Hepatocyte (in vitro differentiated cells): ENCODE data around the gene PRDM15. TPM values are rescaled to one million over a fixed set of nuclear protein-coding genes. Genes with fewer than 3 reads are reported as not detected.

Experiments
- DNase-seq: peaks from one replicate; pipeline ENCODE4 v3.0.0-alpha.2; 2016; ENCODE audit warnings: low spot score
- H2AFZ ChIP-seq: fragments of 200-600 bp; sonication (generic); 2 replicates; pipeline ENCODE4 v1.6.0; 2016; ENCODE audit warnings: antibody characterized with exemption, mild to moderate bottlenecking
- H3K27ac ChIP-seq: fragments of 200-600 bp; sonication (generic); 2 replicates; pipeline ENCODE4 v1.5.1; 2016; ENCODE audit warnings: mild to moderate bottlenecking
- H3K27me3 ChIP-seq: fragments of 200-600 bp; sonication (generic); 2 replicates; pipeline ENCODE4 v1.6.1; 2016
- H3K36me3 ChIP-seq: fragments of 200-600 bp; sonication (generic); replicated peaks from 2 replicates; pipeline ENCODE4 v1.5.1; 2016; ENCODE audit warnings: low read depth; ENCODE audit not compliant: insufficient read depth
- H3K4me1 ChIP-seq: fragments of 200-600 bp; sonication (generic); 2 replicates; pipeline ENCODE4 v1.5.1; 2016; ENCODE audit warnings: mild to moderate bottlenecking, moderate library complexity; ENCODE audit not compliant: insufficient read depth
- H3K4me2 ChIP-seq: fragments of 200-600 bp; sonication (generic); 2 replicates; pipeline ENCODE4 v1.6.0; 2016
- H3K4me3 ChIP-seq: fragments of 200-600 bp; sonication (generic); 2 replicates; pipeline ENCODE4 v1.5.1; 2016; ENCODE audit warnings: mild to moderate bottlenecking
- H3K79me2 ChIP-seq: fragments of 200-600 bp; sonication (generic); 2 replicates; pipeline ENCODE4 v1.6.0; 2017; ENCODE audit warnings: mild to moderate bottlenecking
- H3K9me2 ChIP-seq: fragments of 200-600 bp; sonication (generic); replicated peaks from 2 replicates; pipeline ENCODE4 v1.6.0; 2017; ENCODE audit warnings: mild to moderate bottlenecking; ENCODE audit not compliant: insufficient read depth
- H3K9me3 ChIP-seq: fragments of 200-600 bp; sonication (generic); 2 replicates; pipeline ENCODE4 v1.5.1; 2016; ENCODE audit warnings: low read depth, mild to moderate bottlenecking
- H4K20me1 ChIP-seq: fragments of 200-600 bp; sonication (generic); 2 replicates; pipeline ENCODE4 v1.6.0; 2016; ENCODE audit warnings: mild to moderate bottlenecking; ENCODE audit not compliant: insufficient read depth, poor library complexity, severe bottlenecking
- CTCF ChIP-seq: fragments of 200-600 bp; sonication (generic); IDR thresholded peaks from 2 replicates; pipeline ENCODE4 v1.5.1; 2016; ENCODE audit warnings: antibody characterized with exemption, mild to moderate bottlenecking; ENCODE audit not compliant: poor library complexity
- EZH2 ChIP-seq: fragments of 200-600 bp; sonication (generic); IDR thresholded peaks from 2 replicates; pipeline ENCODE4 v1.6.1; 2016; ENCODE audit warnings: antibody characterized with exemption, mild to moderate bottlenecking, borderline replicate concordance
- EZH2phosphoT487 ChIP-seq: fragments of 200-600 bp; sonication (generic); IDR thresholded peaks from one replicate; pipeline ENCODE4 v1.6.1; 2018; ENCODE audit warnings: antibody characterized with exemption, mild to moderate bottlenecking, low read depth, moderate library complexity; ENCODE audit not compliant: unreplicated experiment, severe bottlenecking
- WGBS: methylation state at CpG from one replicate; pipeline ENCODE4 v1.1.6; 2016; ENCODE audit warnings: low lambda C conversion rate; ENCODE audit errors: missing lambda C conversion rate; 5-methylcytosine and 5-hydroxymethylcytosine counted together
- polyA plus RNA-seq: library from polyadenylated mRNA; unstranded; fragments of >200 nt; fragmentation: Nextera tagmentation; extraction: Ambion mirVana; gene quantifications from 2 replicates; pipeline ENCODE4 v1.2.1, GENCODE V29; 2016
- total RNA-seq: library from RNA; depleted of rRNA; stranded (reverse); fragments of >200 nt; gene quantifications from 2 replicates; pipeline ENCODE4 v1.2.3, GENCODE V29; 2014

PRDM15 gene
- total and polyA plus RNA-seq, 2 experiments from 2014 or later = 3.0 to 4.7 TPM

GRCh38 chr21:41755258-41755933 is 123.7 kb downstream of the PRDM15 start:
- Histone ChIP-seq H3K9me2 (no peaks in the 10 kb centered on the region), H3K4me1 (peaks cover 21% of the 10 kb centered on the region)
- TF ChIP-seq EZH2 (no peak), EZH2phosphoT487 (no peak), CTCF (no peak)

DNA sequence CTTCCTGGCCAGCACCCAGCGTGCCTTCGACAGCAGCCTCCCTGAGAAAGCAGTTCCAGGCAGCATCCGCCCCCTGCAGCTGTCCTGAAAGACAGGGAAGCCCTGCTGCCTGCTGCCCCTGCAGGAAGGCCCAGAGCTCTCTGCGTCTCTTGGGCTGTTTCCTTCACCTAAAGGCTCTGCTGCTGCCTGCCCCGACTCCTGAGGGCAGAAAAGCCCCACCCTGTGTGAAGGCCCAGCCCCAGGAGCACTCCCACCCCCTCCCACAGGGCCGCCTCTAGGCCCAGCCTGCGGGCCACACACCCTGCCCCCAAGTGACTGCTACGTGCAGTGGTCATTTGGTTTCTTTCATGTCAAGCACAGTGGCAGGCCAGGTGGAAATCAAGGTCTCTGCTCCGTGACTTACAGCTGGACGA is 124.7 kb downstream of the PRDM15 start:
- 63% methylated on average over 10 of the region's 10 CpGs for WGBS
- H3K4me2 ChIP-seq = no peak overlapping the region

More at GRCh38 chr21:41755258-41755933, 123.7 kb downstream of the PRDM15 start:
- DNase-seq = no peak
- Histone ChIP-seq H3K4me3 (no peak overlapping the region), H3K79me2 (peaks cover 91% of the 10 kb centered on the region), H3K9me3 (no peaks in the 10 kb centered on the region), H3K4me2 (no peak overlapping the region), H3K27ac (no peak overlapping the region), H3K27me3 (no peaks in the 10 kb centered on the region), H3K36me3 (no peaks in the 10 kb centered on the region), H4K20me1 (peaks cover 84% of the 10 kb centered on the region), H2AFZ (no peak overlapping the region)
- 97% methylated on average over 23 of the region's 23 CpGs for WGBS

GRCh38 chr21:41753006-41753898 is 125.9 kb downstream of the PRDM15 start:
- Histone ChIP-seq H3K27me3 (no peaks in the 10 kb centered on the region), H2AFZ (no peak overlapping the region), H3K4me3 (no peak overlapping the region), H3K4me1 (peaks cover 32% of the 10 kb centered on the region), H3K9me3 (no peaks in the 10 kb centered on the region), H3K27ac (no peak overlapping the region), H3K36me3 (no peaks in the 10 kb centered on the region), H3K79me2 (peaks cover 88% of the 10 kb centered on the region), H3K9me2 (no peaks in the 10 kb centered on the region), H3K4me2 (no peak overlapping the region), H4K20me1 (peaks cover 77% of the 10 kb centered on the region)
- no peak for DNase-seq
- TF ChIP-seq EZH2 = no peak
- no peak for TF ChIP-seq EZH2phosphoT487
- no peak for TF ChIP-seq CTCF
- WGBS = 74% methylated on average over 16 of the region's 16 CpGs

More for the DNA sequence above, 124.7 kb downstream of the PRDM15 start:
- H2AFZ ChIP-seq = no peak overlapping the region
- H3K27ac ChIP-seq = no peak overlapping the region
- H3K4me3 ChIP-seq = no peak overlapping the region
- no peaks in the 10 kb centered on the region for H3K9me2 ChIP-seq
- H4K20me1 ChIP-seq = peaks cover 80% of the 10 kb centered on the region
- peaks cover 88% of the 10 kb centered on the region for H3K79me2 ChIP-seq
- no peak for DNase-seq
- TF ChIP-seq EZH2phosphoT487 (no peak), EZH2 (no peak)
- H3K27me3 ChIP-seq = no peaks in the 10 kb centered on the region
- no peaks in the 10 kb centered on the region for H3K36me3 ChIP-seq
- H3K4me1 ChIP-seq = peaks cover 30% of the 10 kb centered on the region
- H3K9me3 ChIP-seq = no peaks in the 10 kb centered on the region
